ENCODE data around the gene ITGA3. TPM values are rescaled to one million over a fixed set of nuclear protein-coding genes. Genes with fewer than 3 reads are reported as not detected.

The ITGA3 gene
- total RNA-seq, 1 experiment from 2014 or later: 539 TPM

DNA sequence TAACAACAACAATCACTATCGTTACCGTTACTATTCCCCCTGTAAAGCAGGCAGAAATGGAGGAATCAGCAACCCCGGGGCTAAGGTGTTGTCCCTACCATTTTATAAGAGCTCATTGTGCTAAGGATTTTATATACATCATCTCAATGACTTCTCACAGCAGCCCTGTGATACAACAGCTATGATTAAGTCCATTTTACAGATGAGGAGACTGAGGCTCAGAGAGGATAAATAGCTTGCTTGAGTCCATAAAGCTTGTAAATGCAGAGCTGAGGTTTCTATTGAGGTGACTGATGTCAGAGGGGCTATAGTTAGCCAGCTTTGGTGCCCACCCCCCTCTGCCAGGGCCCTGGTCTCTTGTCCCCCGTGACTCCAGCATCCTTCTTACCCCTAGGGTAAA, 22.5 kb downstream of the ITGA3 start:
- H3K27ac Mint-ChIP-seq (ENCODE audit: unreplicated experiment): peak overlapping the region; percentile 71
- intact Hi-C loops (cut with micrococcal nuclease; ENCODE audit: unreplicated experiment): no loop called here
- no peaks in the 10 kb centered on the region for H3K9me3 Mint-ChIP-seq (ENCODE audit: low read depth, unreplicated experiment)
- no peak for TF ChIP-seq CTCF (IDR thresholded peaks at IDR 0.05; ENCODE audit: unreplicated experiment)
- H3K4me3 Mint-ChIP-seq (ENCODE audit: low read depth, unreplicated experiment): no peak overlapping the region
- TSS peak; percentile 5 for BruUV-seq (replicated peaks)
- no peak for DNase-seq
- H3K27me3 Mint-ChIP-seq (ENCODE audit: unreplicated experiment): no peaks in the 10 kb centered on the region
- H3K4me1 Mint-ChIP-seq (ENCODE audit: low read depth, unreplicated experiment): peaks cover 47% of the 10 kb centered on the region
- peaks cover 98% of the 10 kb centered on the region for H3K36me3 Mint-ChIP-seq (ENCODE audit: insufficient read depth, unreplicated experiment)
- CTCF ChIA-PET: interaction anchor here (1.2 to 2.0 kb wide), 2 partner anchors 16 to 51 kb away, joined by 8 read pairs; no protein-coding TSS in a partner anchor

GRCh38 chr17:50079334-50080095, 23.6 kb downstream of the ITGA3 start:
- Mint-ChIP-seq H3K4me1 (ENCODE audit: low read depth, unreplicated experiment) (peaks cover 36% of the 10 kb centered on the region), H3K27ac (ENCODE audit: unreplicated experiment) (peak overlapping the region; percentile 20), H3K36me3 (ENCODE audit: insufficient read depth, unreplicated experiment) (peaks cover 98% of the 10 kb centered on the region), H3K27me3 (ENCODE audit: unreplicated experiment) (no peaks in the 10 kb centered on the region), H3K9me3 (ENCODE audit: low read depth, unreplicated experiment) (no peaks in the 10 kb centered on the region), H3K4me3 (ENCODE audit: low read depth, unreplicated experiment) (no peak overlapping the region)
- peak; percentile 86 for DNase-seq
- BruUV-seq (replicated peaks): no TSS peak
- CTCF ChIA-PET: interaction anchor here (0.7 to 1.7 kb wide), 11 partner anchors 10 to 81 kb away, joined by 3 to 31 read pairs (median 6); partner anchors contain the start of genes ITGA3 and PDK2
- intact Hi-C loops (cut with micrococcal nuclease; ENCODE audit: unreplicated experiment): loop anchor here (10.0 kb wide), 1 partner anchor 195 kb away; no protein-coding TSS in a partner anchor
- TF ChIP-seq CTCF (IDR thresholded peaks at IDR 0.05; ENCODE audit: unreplicated experiment): peak; percentile 98

DNA sequence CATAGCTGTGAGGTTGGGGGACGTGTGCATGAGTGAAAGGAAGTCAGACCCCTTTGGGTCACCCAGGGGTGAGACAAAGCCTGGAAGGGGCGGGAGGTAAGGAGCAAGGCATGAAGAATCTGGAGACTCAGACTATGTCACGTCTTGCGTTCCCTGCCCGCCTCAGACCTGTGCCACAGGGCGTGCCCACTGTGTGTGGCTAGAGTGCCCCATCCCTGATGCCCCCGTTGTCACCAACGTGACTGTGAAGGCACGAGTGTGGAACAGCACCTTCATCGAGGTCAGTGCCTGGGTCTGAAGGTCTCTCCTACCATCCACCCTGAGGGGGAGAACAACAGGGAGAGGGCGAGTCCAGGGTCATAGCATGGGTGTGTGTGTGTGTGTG, 24.2 kb downstream of the ITGA3 start:
- DNase-seq: no peak
- BruUV-seq (replicated peaks): no TSS peak
- no peaks in the 10 kb centered on the region for H3K27me3 Mint-ChIP-seq (ENCODE audit: unreplicated experiment)
- CTCF ChIA-PET: interaction anchor here (0.7 to 1.7 kb wide), 12 partner anchors 10 to 82 kb away, joined by 3 to 31 read pairs (median 5); partner anchors contain the start of genes ITGA3 and PDK2
- no peaks in the 10 kb centered on the region for H3K9me3 Mint-ChIP-seq (ENCODE audit: low read depth, unreplicated experiment)
- peaks cover 31% of the 10 kb centered on the region for H3K4me1 Mint-ChIP-seq (ENCODE audit: low read depth, unreplicated experiment)
- intact Hi-C loops (cut with micrococcal nuclease; ENCODE audit: unreplicated experiment): loop anchor here (10.0 kb wide), 1 partner anchor 195 kb away; no protein-coding TSS in a partner anchor
- H3K36me3 Mint-ChIP-seq (ENCODE audit: insufficient read depth, unreplicated experiment): peaks cover 98% of the 10 kb centered on the region
- peak overlapping the region; percentile 20 for H3K27ac Mint-ChIP-seq (ENCODE audit: unreplicated experiment)
- no peak for TF ChIP-seq CTCF (IDR thresholded peaks at IDR 0.05; ENCODE audit: unreplicated experiment)
- no peak overlapping the region for H3K4me3 Mint-ChIP-seq (ENCODE audit: low read depth, unreplicated experiment)

DNA sequence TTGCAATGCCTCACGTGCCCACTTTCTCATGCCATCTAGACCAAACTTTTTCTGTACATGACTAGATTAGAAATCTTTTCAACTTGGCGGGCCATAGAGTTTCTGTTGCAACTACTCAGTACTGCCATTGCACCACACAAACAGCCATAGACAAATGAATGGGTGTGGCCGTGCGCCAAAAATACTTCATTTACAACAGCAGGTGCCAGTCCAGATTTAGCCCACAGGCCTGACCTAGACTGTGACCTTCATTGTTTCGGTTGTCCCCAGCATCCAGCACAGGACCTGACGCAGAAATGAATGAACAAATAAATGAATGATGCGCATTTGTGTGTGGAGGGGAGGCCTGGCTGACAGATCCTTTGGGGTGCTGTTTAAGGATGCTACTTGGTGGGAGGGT, 24.9 kb downstream of the ITGA3 start:
- H3K27ac Mint-ChIP-seq (ENCODE audit: unreplicated experiment): peak overlapping the region; percentile 20
- no peak for DNase-seq
- peaks cover 94% of the 10 kb centered on the region for H3K36me3 Mint-ChIP-seq (ENCODE audit: insufficient read depth, unreplicated experiment)
- H3K27me3 Mint-ChIP-seq (ENCODE audit: unreplicated experiment): no peaks in the 10 kb centered on the region
- no peaks in the 10 kb centered on the region for H3K9me3 Mint-ChIP-seq (ENCODE audit: low read depth, unreplicated experiment)
- no TSS peak for BruUV-seq (replicated peaks)
- intact Hi-C loops (cut with micrococcal nuclease; ENCODE audit: unreplicated experiment): loop anchor here (10.0 kb wide), 1 partner anchor 196 kb away; no protein-coding TSS in a partner anchor
- CTCF ChIA-PET: interaction anchor here (0.5 to 1.7 kb wide), 5 partner anchors 14 to 203 kb away, joined by 3 to 9 read pairs (median 3); no protein-coding TSS in a partner anchor
- H3K4me3 Mint-ChIP-seq (ENCODE audit: low read depth, unreplicated experiment): no peak overlapping the region
- peaks cover 31% of the 10 kb centered on the region for H3K4me1 Mint-ChIP-seq (ENCODE audit: low read depth, unreplicated experiment)
- TF ChIP-seq CTCF (IDR thresholded peaks at IDR 0.05; ENCODE audit: unreplicated experiment): no peak
